ENCODE measurements around the gene UNC13C. TPM values are rescaled to one million over a fixed set of nuclear protein-coding genes. Genes with fewer than 3 reads are reported as not detected.

The UNC13C gene
- total RNA-seq, 1 donor from 2014 or later, result not detected

DNA sequence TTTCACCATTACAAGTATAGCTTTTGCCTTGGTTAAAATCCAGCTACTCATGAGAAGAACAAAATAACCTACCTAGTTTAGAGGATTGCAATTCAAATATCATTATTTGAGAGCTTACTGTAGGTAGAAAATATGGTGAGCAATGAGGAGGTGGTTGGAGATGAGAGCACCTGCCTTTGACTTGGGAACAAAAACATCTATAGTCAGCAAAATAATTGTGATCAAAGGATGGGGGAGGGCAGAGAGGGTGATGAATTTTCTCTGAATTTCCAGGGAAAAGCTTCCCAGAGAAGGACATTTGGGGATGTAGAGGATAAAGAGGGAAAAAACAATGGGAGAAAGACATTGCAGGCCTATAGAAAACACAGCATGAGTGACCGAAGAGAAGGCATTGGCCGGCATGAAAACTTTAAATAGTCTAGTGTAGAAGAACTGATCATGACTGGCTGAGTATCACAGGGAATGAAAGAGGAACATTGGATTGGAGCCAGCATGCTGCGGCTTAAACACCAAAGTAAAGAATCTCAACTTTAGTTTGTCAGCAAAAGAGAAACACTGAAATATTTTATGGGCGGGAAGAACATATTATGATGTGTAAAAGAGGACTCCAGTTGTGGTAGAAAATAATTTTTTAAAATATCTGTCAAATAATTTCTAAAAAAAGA lies 581.3 kb downstream of the UNC13C start:
- intact Hi-C loops (cut with micrococcal nuclease), result no loop called here

DNA sequence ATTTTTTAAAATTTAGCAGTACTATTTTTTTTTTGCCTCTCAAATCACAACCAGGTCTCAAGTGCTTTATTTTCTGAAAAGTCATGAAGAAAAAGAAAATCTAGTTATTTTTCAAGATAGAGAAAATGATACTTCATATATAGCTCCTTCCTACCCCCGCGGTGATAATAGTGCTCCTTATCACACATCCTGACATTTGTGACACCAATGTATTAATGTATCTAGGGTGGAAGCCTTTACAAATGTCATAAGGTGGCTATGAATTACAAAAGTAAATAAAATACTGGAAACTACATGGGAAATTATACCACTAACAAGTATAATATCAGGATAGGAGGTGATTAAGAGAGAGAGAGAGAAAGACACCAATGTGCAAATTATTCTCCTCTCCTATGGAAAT lies 582.2 kb downstream of the UNC13C start:
- intact Hi-C loops (cut with micrococcal nuclease), result no loop called here

DNA sequence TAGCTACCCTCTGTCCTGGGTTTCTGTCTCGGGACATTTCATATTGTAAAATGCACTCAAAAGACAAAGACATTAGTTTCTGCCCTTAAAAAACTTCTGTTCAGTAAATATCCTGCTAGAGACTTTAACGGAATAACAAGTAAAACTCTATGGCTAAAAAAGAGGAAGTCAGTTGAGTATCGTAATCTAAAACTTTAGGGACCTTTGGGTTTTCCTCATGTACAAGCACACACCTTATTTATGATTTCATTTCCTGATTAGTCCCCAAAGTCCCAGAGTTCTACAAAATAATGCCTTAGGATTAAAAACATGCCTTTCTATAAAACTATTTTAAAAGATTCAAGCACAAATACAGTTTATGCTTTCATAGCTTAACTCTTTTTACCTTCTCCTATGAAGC lies 585.9 kb downstream of the UNC13C start:
- intact Hi-C loops (cut with micrococcal nuclease), result no loop called here

DNA sequence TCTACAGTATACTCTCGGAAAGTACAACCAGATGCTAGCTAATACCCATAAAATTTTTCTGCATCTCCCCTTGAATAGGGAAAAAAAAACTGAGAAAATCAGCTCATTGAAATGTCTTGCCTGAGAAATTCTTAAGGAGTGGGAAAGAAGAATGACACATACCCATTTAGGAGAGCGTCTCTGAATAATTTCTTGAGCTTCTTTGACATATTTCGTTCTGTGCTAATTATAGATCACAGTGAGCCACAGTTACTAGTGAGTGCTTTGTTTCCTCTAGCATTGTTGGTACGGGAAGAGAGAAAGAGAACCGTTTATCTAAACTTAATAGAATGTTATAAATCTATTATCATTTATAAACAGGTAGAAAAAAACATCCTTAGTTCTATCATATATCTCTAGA lies 588.4 kb downstream of the UNC13C start:
- intact Hi-C loops (cut with micrococcal nuclease), result no loop called here

DNA sequence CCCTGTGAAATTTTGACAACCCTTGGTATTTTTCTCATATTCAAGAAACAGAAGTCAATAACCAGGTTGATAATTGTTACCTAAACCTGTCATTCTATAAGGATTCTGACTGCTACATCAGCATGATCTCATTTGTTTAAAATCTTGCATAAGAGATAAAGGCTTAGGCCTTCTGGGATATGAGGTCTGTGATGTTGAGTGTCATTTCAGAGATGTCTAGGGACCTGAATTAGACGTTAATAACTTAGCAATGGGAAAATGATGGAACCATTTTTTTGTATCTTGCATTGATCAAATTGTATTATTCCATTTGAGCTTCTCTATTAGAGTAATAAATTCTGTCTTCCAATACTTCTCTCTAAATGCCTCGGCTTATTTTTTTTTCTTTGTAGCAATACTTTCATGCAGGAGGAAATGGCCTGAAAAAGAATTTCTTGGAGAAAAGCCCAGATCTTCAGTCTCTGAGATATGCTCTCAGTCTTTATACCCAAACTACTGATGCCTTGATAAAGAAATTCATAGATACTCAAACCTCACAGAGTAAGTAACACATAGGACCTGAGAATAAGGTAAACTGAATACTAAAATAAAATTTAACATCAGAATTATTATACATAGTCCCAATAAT lies 589.3 kb downstream of the UNC13C start:
- intact Hi-C loops (cut with micrococcal nuclease), result no loop called here

DNA sequence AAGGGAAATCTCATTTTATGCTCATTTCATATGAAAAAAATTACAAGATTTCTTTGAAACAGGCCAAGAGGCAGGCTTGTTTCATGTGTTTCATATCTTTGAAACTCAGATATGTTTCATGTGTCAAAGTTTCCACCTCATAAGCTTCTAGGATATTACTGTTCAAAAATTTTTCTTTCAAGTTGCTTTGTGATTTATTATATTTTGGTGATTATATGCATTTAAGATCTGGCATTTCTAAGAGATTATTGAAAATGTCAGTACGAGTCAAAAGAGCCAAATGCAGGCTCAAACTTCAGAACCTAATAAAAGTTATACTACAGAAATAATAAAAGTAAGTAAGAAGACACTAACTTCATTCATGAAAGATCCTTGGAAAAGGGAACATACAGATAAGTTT lies 590.1 kb downstream of the UNC13C start:
- intact Hi-C loops (cut with micrococcal nuclease), result no loop called here

DNA sequence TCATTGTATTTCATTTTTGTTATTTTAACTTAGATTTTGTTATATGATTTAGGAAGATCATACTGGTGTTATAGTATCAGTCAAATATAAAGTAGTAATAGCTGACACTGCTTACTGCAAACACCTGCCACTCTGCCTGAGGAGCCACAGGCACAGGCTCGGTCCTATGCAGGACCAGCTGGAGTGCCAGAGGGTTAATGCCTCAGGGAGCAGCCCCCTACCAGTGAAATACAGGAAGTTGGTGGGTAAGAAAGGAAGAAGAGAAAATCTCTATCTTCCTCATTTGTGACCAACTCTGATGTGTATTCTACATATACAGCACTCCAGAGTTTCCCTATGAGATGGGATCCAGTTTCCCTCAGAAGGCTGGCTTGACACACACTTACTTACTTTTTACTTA lies 593.3 kb downstream of the UNC13C start:
- intact Hi-C loops (cut with micrococcal nuclease), result no loop called here

DNA sequence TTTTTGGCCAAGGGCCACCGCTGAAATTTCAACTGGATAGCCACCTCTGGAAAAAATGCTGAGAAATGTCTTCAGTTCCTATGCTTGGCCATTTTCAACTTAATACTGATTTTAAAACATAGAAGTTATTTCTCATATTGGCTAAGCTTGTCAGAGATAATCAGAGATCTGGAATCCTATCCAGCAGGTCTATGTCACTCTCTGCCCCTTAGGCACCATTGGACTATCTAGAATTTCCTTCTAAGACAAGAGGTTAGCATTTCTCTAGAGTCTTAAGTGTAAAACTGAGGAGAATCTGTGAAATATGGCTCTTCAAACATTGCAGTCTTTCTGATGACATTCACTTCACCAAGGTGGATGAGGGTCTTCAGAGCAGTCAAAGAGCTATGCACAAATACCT lies 597.3 kb downstream of the UNC13C start:
- intact Hi-C loops (cut with micrococcal nuclease), result no loop called here

DNA sequence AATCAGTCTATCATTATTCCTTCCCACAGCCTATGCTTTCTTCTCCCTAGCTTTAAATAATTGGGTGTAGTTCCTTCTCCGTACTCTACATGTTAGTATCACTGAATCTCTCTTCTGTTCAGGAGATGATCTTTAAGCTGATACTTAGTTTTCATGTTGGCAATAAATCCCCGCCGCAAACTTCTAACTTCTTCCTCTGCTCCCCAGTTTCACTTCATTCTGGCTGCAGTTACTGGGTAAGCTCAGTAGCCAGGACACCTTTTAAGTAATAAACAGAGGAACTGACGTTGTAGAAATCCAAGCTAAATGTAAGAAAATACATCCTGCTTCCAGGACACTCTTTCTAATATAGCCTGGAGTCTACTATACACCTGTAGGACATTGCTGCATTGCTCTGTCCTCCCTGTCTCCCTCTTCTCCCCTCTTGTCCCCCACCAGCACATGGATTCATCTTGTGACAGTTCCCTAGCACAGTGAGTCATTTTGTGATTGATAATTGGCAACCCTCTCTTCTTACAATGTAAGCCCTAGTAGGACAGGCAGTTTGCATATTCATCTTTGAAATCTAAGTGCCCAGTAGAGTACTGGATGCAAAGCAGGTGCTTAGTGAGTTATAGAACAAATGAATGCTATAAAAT lies 598.2 kb downstream of the UNC13C start:
- intact Hi-C loops (cut with micrococcal nuclease), result no loop called here

DNA sequence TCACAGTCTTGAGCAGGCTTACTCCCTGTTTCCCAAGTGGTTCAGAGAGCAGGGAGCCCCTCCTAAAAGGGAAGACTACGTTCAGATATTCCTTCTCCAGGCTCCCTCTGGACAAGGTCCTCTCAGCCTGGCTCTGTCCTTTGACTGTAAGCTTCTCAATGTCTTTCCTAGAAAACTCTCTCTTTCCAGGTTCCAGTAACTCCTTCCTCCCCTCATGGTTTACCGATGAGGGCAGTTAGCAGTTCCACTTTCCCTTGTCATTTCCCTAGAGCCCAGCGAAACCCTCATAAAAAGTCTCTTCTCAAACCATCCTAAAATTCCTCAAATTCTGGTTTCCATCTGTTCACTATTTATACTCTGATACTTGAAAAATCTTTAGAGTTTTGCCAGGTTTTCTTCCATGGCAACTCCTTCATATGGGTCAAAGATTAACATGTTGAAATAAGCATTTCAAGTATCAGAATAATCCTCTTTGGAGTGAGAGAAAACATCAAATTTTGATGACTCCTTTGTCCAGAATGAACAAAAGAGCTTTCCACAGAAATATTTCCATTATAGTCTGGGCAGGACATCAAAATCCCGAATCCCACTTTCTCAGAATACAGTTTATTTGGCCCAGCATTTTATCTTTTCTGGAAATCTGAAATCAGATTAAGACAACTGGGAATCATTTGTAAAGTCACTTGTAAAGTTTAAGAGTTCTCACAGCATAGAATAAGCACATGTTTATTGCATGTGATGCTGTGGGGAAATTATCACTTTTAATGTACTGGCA lies 599.4 kb downstream of the UNC13C start:
- intact Hi-C loops (cut with micrococcal nuclease), result no loop called here

DNA sequence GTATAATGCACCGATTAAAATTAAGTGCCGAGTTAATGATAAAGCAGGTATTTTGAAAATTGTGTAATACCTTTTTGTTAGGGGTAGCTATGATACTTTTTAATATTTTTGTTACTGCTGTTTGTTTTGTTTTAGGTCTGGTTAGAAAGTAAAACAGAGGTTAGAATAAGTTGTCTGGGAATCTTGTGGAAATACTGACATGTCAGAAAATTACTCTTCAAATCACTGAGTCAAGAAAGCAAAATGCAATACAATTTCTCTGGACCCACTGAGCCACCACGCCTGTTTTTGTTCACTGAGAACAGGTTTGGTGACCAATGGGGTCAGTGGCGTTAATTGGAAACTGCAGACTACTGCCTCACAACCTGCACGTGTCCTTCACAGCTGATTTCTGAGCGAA lies 601.6 kb downstream of the UNC13C start:
- intact Hi-C loops (cut with micrococcal nuclease), result no loop called here

DNA sequence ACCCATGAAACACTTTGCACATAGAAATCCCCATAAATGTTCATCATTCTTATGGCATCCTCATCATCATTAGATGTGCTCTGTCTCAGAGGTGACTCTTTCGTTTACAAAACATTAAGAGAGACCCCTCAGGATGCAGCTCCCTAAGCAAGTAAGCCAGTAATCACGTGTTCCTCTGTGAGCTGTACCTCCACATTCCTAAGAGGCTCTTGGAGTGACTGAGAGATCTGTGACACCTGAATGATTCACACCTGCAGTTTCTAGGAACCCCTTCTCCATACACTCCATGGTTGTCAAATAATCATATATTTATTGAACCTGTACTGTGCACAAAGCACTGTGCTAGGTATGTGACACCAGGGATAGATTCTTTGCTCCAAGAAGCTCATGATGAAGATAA lies 602.4 kb downstream of the UNC13C start:
- intact Hi-C loops (cut with micrococcal nuclease), result no loop called here

DNA sequence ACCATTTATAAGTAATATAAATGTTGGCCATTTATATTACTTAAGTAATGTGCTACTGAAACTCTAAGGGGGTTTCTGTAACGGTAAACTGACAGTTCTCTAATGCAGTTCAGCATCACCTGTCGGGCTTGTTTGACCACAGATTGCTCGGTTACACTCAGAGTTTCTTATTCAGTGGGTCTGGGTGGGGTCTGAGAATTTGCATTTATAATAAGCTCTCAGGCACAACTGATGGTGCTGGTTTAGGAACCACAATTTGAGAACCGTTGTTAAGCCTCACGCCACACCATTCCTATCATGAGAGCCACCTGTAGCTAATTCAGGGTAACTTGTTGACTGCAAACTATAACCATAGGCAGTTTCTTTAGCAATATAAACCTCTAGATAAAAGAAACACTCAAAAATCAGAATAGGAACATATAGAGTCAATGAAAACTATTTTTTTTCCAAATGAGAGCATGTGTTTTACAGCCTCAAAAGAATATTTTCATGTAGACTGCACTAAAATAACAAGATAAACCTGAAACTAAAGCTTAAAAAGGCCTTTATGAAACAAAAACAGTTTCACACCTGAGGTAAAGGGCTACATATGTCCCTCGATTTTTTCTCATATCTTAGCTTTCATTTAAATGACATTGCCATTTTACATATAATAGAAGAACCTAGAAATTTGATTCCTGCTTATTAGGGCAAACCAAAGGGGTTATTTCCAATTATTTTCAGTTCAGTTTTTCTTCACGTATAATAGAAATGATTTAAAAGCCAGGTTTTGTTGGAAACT lies 604.8 kb downstream of the UNC13C start:
- intact Hi-C loops (cut with micrococcal nuclease), result no loop called here

DNA sequence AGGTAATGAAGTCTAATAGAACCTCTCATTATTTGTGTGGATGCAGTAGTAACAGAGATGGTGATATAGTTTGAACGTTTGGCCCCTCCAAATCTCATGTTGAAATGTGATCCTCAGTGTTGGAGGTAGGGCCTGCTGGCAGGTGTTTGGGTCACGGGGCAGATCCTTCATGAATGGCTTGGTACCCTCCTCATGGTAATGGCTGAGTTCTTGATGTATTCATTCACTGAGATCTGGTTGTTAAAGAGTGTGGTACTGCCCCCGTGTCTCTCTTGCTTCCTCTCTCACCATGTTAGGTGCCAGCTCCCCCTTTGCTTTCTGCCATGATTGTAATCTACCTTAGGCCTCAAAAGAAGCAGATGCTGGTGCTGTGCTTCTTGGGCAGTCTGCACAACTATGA lies 606.8 kb downstream of the UNC13C start:
- intact Hi-C loops (cut with micrococcal nuclease), result no loop called here

DNA sequence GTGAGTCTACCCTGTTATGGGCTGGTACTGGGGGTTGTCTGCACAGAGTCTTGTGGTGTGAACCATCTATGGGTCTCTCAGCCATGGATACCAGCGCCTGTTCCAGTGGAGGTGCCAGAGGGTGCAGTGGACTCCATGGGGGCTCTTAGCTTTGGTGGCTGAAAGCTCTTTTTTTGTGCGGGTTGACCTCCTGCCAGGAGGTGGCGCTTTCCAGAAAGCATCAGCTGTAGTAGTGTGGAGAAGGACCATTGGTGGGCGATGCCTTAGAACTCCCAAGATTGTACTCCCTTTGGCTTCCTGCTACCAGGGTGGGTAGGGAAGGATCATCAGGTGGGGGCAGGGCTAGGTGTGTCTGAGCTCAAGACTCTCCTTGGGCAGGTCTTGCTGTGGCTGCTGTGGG lies 615.9 kb downstream of the UNC13C start:
- intact Hi-C loops (cut with micrococcal nuclease), result no loop called here

DNA sequence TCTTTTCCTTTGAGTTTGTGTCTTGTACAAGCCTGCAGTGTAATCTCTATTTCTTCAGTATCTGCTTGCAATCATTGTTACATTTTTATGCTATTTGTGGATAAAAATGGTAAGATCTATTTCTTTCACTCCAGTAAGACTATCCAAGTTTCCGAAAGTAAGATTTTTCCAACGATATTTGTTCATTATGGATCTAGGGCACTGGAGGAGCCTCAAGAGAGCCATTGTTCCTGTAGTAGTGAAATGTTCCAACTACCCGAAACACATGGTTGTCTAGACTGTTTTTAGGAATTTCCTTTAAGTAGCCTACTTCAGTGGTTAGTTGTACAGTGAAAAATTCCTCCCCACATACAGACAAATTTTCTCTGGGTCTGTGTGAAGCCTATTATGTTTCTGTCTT lies 621.1 kb downstream of the UNC13C start:
- intact Hi-C loops (cut with micrococcal nuclease), result no loop called here

DNA sequence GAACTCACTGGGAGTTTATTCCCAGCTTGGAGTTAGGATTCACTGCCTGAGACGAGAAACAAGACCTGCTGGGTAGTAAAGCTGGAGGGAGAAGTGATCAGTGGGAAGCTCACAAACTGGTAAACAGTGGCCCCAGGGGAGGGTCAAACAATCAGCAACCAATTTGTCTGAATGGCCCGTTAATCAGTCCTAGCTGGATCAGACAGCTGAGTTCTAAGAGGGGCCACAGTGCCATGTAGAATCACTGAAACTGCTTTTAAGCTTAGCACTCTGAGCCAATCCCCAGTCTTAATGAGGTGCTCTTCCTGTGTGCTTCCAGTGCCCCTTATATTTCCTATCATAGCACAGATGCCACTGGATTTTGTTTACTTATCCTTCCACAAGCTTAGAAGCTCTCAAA lies 626.8 kb downstream of the UNC13C start:
- intact Hi-C loops (cut with micrococcal nuclease), result loop anchor here (10.0 kb wide), 2 partner anchors 60 to 270 kb away; no protein-coding TSS in a partner anchor

DNA sequence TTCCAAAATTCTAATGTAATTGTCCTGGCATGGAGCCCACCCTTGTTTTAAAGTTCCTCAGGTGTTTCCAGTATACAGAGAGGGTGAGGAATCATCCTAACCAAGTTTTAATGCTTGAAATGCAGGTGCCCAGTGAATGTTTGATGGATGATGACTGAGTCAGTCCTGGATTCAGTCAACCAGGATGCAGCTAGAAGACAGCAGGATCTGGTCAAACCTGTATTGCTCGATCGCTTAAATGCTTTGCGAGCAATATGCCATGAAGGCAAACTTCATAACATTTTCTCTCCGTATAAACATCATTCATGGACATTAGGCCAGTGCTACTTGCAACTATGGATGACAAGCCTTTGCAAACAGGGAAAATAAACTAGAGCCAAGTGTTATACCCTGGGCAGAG lies 627.3 kb downstream of the UNC13C start:
- intact Hi-C loops (cut with micrococcal nuclease), result loop anchor here (10.0 kb wide), 2 partner anchors 59 to 271 kb away; no protein-coding TSS in a partner anchor

DNA sequence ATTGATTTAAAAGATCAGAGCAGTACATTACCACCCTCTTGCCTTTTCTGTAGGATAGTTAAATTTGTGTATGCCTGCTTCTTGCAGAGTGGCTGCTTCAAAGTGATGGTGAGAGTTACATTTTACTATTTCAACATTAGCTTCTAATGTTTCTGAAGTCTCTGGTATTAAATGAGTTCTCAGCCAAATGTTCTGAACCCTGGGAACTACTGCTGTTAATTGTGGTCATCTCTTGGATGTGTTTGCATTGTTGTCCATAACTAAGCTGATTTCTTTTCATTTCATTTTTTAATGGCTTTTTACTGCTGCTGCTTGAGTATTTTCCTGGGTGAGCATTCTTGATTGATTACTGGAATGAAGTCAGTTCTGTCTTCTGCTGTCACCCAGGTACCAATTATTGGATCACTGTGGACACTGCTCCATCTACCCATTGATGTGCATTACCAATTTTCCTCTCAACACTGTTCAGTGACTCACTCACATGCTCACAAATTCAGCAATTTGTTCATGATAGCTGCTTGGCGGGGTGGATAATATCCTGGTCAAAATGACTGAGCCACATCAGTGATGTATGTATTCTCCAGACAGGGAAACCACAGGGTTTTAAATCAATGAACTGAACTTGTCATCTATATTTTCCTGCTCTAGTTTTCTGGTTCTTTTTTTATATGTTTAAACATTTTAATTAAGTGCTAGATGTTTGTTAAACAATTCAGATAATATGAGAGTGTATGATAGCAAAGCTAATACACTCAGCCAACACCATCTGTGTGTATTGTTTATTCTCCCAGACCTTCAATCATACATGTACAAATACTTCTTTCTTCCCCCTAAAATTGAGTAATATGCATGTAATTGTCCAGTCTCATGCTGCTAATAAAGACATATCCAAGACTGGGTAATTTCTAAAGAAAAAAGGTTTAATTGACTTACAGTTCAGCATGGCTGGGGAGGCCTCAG lies 630.9 kb downstream of the UNC13C start:
- intact Hi-C loops (cut with micrococcal nuclease), result loop anchor here (10.0 kb wide), 2 partner anchors 56 to 274 kb away; no protein-coding TSS in a partner anchor

DNA sequence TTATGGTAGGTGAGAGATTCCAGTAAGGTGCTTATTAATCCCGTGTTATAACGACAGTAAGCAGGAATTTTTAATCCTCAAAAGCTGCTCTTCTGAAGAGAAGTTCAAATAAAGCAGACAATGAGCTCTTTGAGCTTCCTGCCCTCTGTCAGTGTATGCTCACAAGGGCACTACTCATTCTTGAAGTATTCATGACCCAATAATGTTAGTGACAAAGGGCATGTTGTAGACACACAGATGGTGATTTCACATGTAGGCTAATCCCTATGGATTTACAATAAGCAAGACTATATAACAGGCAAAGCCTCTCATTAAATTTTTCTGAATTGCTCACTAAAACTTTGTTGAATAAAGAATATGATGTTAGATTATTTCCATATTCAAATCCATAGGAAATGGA lies 639.9 kb downstream of the UNC13C start:
- intact Hi-C loops (cut with micrococcal nuclease), result no loop called here

Data from T-helper 2 cell treated with Interferon-gamma antibody and Interleukin-4, amounts not matched to agents 100 ng/mL and 5 ng/mL, for 36 hours (primary cell).